ENCODE data around the gene WWOX. TPM values are rescaled to one million over a fixed set of nuclear protein-coding genes. Genes with fewer than 3 reads are reported as not detected.

WWOX gene
- total RNA-seq, 1 experiment from 2014 or later = 79.9 TPM

DNA sequence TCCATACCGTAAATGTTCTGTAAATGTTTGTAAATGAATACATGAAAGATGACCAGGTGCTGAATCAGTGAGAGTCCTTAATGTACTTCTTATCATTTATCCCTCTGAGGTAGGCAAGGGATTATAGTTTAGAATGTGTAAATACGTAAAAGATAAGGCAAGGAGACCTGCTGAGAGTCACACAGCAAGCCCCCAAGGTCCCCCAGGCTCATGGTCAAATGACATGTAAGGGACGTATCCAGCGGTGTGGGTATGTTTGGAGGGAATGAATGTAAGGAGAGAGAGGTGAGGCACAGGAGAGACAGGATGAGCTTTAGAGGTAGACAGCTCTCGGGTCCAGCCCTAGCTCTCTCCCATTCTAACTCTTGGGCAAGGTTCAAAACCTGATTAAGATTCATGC, 341.8 kb downstream of the WWOX start:
- CTCF ChIA-PET = no interaction called here
- no peak for TF ChIP-seq EZH2 (IDR thresholded peaks at IDR 0.05; ENCODE audit: borderline replicate concordance, low read depth, low read length, poor library complexity, severe bottlenecking)
- TF ChIP-seq, protein P1, sequence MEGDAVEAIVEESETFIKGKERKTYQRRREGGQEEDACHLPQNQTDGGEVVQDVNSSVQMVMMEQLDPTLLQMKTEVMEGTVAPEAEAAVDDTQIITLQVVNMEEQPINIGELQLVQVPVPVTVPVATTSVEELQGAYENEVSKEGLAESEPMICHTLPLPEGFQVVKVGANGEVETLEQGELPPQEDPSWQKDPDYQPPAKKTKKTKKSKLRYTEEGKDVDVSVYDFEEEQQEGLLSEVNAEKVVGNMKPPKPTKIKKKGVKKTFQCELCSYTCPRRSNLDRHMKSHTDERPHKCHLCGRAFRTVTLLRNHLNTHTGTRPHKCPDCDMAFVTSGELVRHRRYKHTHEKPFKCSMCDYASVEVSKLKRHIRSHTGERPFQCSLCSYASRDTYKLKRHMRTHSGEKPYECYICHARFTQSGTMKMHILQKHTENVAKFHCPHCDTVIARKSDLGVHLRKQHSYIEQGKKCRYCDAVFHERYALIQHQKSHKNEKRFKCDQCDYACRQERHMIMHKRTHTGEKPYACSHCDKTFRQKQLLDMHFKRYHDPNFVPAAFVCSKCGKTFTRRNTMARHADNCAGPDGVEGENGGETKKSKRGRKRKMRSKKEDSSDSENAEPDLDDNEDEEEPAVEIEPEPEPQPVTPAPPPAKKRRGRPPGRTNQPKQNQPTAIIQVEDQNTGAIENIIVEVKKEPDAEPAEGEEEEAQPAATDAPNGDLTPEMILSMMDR (conservative IDR thresholded peaks at IDR 0.05; ENCODE audit: low read depth, low read length) = no peak
- no TSS peak for BruUV-seq (replicated peaks)
- POLR2A ChIA-PET (ENCODE audit: low non-redundant PET) = no interaction called here
- H3K4me1 ChIP-seq (ENCODE audit: insufficient read depth, low read length, poor library complexity, severe bottlenecking) = no peaks in the 10 kb centered on the region
- no peak for DNase-seq (ENCODE audit: low spot score)
- intact Hi-C loops (cut with micrococcal nuclease; ENCODE audit: unreplicated experiment) = no loop called here
- H3K4me3 ChIP-seq (ENCODE audit: low read depth, low read length, poor library complexity, severe bottlenecking) = no peak overlapping the region
- no peak overlapping the region for H3K27ac ChIP-seq (ENCODE audit: low read depth, low read length, poor library complexity, severe bottlenecking)
- H3K27me3 ChIP-seq (replicated peaks; ENCODE audit: insufficient read depth, low read depth, low read length, poor library complexity) = no peaks in the 10 kb centered on the region
- no peaks in the 10 kb centered on the region for H3K36me3 ChIP-seq (ENCODE audit: insufficient read depth, low read length, poor library complexity, severe bottlenecking)
- H3K9me3 ChIP-seq (ENCODE audit: low read depth, low read length, poor library complexity, severe bottlenecking) = peaks cover 4% of the 10 kb centered on the region

GRCh38 chr16:78443542-78444364, 344.3 kb downstream of the WWOX start:
- Histone ChIP-seq H3K4me1 (ENCODE audit: insufficient read depth, low read length, poor library complexity, severe bottlenecking) (no peaks in the 10 kb centered on the region), H3K27me3 (replicated peaks; ENCODE audit: insufficient read depth, low read depth, low read length, poor library complexity) (no peaks in the 10 kb centered on the region), H3K36me3 (ENCODE audit: insufficient read depth, low read length, poor library complexity, severe bottlenecking) (no peaks in the 10 kb centered on the region), H3K27ac (ENCODE audit: low read depth, low read length, poor library complexity, severe bottlenecking) (no peak overlapping the region), H3K4me3 (ENCODE audit: low read depth, low read length, poor library complexity, severe bottlenecking) (no peak overlapping the region), H3K9me3 (ENCODE audit: low read depth, low read length, poor library complexity, severe bottlenecking) (peaks cover 2% of the 10 kb centered on the region)
- no peak for DNase-seq (ENCODE audit: low spot score)
- intact Hi-C loops (cut with micrococcal nuclease; ENCODE audit: unreplicated experiment) = no loop called here
- ChIA-PET CTCF (no interaction called here), POLR2A (ENCODE audit: low non-redundant PET) (no interaction called here)
- no TSS peak for BruUV-seq (replicated peaks)
- TF ChIP-seq, protein P1 (conservative IDR thresholded peaks at IDR 0.05; ENCODE audit: low read depth, low read length) = no peak
- TF ChIP-seq EZH2 (IDR thresholded peaks at IDR 0.05; ENCODE audit: borderline replicate concordance, low read depth, low read length, poor library complexity, severe bottlenecking) = no peak

GRCh38 chr16:78445818-78446217, 346.4 kb downstream of the WWOX start:
- Histone ChIP-seq H3K9me3 (ENCODE audit: low read depth, low read length, poor library complexity, severe bottlenecking) (no peaks in the 10 kb centered on the region), H3K27me3 (replicated peaks; ENCODE audit: insufficient read depth, low read depth, low read length, poor library complexity) (no peaks in the 10 kb centered on the region), H3K36me3 (ENCODE audit: insufficient read depth, low read length, poor library complexity, severe bottlenecking) (no peaks in the 10 kb centered on the region), H3K27ac (ENCODE audit: low read depth, low read length, poor library complexity, severe bottlenecking) (no peak overlapping the region), H3K4me3 (ENCODE audit: low read depth, low read length, poor library complexity, severe bottlenecking) (no peak overlapping the region), H3K4me1 (ENCODE audit: insufficient read depth, low read length, poor library complexity, severe bottlenecking) (no peaks in the 10 kb centered on the region)
- ChIA-PET CTCF (no interaction called here), POLR2A (ENCODE audit: low non-redundant PET) (no interaction called here)
- intact Hi-C loops (cut with micrococcal nuclease; ENCODE audit: unreplicated experiment) = no loop called here
- no peak for DNase-seq (ENCODE audit: low spot score)
- no TSS peak for BruUV-seq (replicated peaks)
- TF ChIP-seq, protein P1 (conservative IDR thresholded peaks at IDR 0.05; ENCODE audit: low read depth, low read length) = no peak
- TF ChIP-seq EZH2 (IDR thresholded peaks at IDR 0.05; ENCODE audit: borderline replicate concordance, low read depth, low read length, poor library complexity, severe bottlenecking) = no peak

Data from A673 (cell line).